HG03039 (cell line): ENCODE results near the gene NUDT12.

Experiments
- ATAC-seq: cut with Tn5 transposase; IDR thresholded peaks from one replicate; pipeline ENCODE4 v1.9.1; 2021; ENCODE audit warnings: mild to moderate bottlenecking, moderate library complexity; ENCODE audit not compliant: unreplicated experiment

NUDT12 gene

DNA sequence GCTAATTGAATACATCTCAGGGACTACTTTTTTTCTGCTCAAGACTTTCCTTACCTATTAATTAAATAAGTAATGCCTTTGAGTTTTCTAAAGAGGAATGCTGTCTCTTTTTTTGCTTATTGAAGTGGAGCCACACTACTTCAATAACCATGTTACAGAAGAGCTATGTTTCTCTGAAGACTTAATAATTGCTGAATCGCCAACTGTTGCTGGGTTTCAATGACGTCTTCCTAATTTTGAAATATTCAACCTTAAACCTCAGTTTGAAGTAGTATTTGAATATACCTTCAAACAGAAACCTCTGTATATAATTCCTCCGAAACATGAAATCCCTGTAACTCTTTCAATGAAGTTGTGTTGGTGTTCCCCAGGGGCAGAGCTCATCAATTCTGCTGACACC, 21.0 kb downstream of the NUDT12 start:
- ATAC-seq: no peak

GRCh38 chr5:103541114-103541513, 21.5 kb downstream of the NUDT12 start:
- ATAC-seq: no peak

DNA sequence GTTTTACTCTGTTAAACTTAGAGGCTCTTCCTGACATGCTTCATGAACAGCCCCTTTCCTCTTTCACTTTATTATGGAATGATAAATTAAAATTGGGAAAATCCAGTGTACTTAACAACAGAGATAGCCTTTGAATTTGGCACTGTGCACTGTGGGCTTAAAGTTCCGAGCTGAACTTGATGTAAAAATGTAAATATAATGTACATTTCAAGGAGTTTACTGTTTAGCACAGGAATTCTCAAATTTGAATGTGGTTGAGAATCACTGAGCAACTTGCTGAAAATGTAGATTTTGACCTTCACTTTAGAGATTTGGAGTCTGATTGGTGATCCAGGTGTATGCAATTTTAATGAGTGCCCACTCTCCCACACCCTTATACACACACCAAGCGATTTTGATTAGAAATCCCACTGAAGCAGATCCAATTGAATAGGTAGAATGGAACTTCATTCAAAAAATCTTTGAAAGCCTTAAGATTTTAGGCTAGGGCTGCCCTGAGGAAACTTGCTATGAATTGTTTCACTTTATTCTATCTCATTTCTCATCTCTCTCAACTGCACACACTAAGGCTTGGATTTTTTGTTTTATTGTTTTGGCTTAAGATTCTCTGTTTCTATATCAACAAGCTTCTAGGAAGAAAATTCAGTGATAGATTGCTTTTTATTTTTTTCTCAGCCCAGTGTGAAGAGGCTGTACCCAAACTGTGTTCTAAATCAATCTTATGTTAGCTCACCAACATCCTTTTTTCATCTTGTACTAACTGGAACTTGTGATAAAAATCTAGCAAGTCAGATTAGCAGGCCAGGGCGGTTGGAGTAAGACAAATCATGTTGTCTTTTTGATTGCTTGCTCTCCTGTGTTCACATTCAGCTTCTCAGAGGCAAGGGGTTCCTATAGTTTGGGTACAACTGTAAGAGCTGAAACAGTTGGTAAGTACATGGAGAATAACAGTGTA, 22.9 kb downstream of the NUDT12 start:
- no peak for ATAC-seq

GRCh38 chr5:103532086-103532734, 30.4 kb downstream of the NUDT12 start:
- no peak for ATAC-seq

GRCh38 chr5:103526164-103526915, 36.2 kb downstream of the NUDT12 start:
- ATAC-seq: no peak

- ATAC-seq: no peak
These were observed 37.2 kb downstream of the NUDT12 start for GRCh38 chr5:103525361-103525760.

GRCh38 chr5:103523319-103523718, 39.3 kb downstream of the NUDT12 start:
- no peak for ATAC-seq

- ATAC-seq: no peak
These were observed 40.0 kb downstream of the NUDT12 start for GRCh38 chr5:103522586-103522985.

GRCh38 chr5:103519550-103519949, 43.0 kb downstream of the NUDT12 start:
- no peak for ATAC-seq

DNA sequence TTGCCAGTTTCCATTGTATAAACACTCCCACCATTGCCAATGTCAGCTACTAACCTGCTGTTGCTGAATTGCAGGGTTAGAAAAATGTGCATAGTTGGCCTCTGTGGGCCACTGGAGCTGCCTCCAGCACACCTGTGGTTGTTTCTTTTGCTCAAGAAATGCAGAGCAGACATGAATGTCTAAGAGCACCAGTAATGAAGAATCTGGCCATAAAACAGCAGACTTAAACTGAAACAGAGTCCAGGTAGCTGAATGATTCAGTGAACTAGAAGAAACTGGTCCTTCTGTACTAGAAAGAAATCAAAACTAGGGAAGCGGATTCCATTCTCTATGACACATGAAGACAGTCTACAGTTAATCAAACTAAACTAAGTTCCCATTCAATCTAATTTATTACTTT, 48.2 kb downstream of the NUDT12 start:
- no peak for ATAC-seq

DNA sequence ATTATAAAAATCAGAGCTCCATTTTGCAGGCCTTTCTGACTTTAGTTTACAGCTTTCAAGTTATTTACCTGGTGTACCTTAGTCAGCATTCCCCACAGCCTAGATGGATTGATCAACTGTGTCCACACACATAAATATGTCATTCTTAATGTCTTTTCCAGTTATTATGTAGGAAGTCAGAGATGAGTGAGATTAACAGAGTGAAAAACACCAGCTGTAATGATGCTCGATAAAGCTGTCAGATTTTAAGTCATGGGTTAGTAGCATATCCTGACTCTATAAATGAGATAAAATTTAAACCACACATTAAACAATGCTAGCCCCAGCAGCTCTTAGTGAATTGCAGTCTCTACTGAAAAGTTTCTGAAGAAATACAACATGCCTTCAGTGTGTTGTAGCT, 48.9 kb downstream of the NUDT12 start:
- no peak for ATAC-seq

DNA sequence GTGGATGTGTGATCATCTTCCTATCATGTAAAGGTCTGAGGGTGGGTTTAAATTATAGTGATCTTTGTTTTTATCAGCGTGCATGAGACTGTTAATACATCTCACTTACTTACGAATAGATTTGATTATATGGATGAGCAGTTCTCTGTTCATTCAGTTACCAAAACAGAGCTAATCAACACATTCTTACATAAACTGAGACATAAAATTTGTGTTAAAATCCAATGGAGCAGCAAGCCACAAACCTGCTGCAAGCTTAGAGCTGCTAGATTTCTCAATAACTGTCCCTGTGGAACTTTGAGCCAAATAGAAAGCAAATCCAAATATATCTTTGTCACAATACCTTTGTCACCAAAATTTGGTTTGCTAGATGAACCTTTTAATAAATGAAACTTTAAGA, 50.1 kb downstream of the NUDT12 start:
- no peak for ATAC-seq

DNA sequence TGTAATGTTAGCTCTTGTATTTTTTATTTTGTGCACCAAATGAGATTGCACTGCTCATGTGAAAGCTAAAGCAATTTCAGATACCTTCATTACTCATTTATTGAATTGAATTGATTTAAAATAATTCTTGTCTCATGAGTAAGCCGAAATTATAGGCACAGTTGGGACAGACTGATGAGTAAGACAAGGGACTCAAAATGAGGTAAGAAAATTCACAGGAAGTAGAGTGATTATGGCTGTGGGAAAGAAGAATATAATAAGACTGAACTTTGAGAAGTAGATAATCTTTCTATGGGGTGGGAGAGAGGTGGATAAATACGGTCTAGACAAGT, 51.1 kb downstream of the NUDT12 start:
- no peak for ATAC-seq

DNA sequence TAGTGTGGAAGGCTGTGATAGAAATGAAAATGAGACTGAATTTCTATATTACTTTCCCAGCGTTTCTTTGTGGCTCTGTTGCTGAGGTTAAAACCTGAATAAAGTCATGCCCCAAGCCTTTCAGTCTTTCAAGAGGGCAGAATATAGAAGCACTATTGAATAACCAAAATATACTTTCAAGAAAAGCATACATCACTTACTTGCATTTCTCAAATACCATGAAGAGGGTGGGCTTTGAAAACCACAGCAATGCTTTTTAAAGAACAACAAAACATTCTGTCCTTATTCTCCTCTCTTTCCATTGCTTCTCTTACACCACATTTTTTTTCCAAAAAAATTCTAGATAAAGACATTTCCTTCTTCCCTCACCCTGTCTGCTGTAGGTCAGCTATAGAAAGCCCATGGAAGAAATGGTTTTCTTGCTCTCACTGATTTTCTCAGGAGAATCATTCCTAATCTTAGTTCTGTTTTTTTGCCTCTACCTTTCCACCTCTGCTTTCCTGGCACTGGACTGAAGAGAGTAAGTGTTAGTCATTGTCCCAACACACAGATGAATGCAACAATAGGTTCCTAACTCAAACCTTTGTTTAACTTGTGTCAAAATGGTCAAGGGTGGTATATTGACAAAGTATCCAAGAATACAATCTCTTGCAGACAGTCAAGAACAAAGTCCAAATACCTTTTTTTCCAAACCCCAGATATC, 51.6 kb downstream of the NUDT12 start:
- no peak for ATAC-seq

GRCh38 chr5:103505581-103506305, 56.8 kb downstream of the NUDT12 start:
- ATAC-seq: no peak

GRCh38 chr5:103503066-103503465, 59.5 kb downstream of the NUDT12 start:
- no peak for ATAC-seq

DNA sequence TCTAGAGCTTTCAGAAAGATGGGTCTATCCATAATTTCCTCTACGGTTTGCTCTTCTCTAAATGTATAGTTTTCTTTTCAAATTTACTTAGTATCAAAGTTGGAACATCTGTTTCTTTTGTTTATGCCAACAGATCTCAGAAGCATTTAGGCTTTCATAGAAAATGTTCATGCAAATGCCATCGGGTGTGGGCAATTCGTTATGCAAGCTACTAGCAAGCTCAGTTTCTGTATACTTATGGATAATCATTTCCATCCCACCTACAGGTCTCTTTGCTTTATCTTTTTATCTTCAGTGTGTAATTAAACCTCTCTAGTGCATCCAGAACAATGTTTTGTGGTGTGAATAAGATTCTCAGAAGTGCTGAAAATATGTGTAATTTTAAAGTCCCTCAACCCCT, 59.9 kb downstream of the NUDT12 start:
- ATAC-seq: no peak
